ENCODE results near the gene NUCB1.
"Not testable (repeated sequence)": the region's sequence is repeated elsewhere in the genome, so short reads cannot be mapped to it uniquely, and the experiment has no call there.

The NUCB1 gene

DNA sequence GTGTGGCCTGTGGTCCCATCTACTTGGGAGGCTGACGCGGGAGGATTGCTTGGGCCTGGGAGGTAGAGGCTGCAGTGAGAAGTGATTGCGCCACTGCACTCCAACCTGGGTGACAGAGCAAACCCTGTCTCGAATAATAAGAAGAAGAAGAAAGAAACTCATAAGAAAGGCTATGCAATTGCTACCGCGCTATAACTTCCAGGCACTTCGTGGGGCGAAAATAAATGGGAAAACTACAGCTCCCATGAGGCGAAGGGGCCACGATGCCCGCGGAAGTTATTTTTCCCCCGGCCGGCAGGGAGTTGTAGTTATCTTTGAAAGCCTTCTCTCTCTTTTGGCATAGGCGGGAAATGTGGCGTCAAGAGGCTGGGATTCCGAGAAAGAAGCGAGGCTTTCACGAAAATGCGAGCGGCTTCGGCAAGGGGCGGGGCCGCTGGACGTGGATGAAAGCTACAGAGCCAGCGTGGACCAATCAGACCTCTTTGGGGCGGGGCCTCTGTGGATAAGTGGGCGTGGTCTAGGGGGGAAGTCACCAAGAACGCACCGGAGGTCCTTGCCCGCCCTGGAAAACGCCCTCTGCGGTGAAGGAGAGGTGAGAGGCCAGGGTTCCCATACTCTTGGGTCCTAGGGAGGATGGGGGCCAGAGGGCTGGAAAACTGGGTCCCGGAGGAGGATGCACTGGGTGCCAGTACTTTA, at the start of gene NUCB1:
NUCB1 (plus strand) TSS at position 532 of the 696 bp plus-strand sequence. CDS start 485 bp downstream, outside the sequence.
- DNase-seq, result peak; percentile 84 to 93

DNA sequence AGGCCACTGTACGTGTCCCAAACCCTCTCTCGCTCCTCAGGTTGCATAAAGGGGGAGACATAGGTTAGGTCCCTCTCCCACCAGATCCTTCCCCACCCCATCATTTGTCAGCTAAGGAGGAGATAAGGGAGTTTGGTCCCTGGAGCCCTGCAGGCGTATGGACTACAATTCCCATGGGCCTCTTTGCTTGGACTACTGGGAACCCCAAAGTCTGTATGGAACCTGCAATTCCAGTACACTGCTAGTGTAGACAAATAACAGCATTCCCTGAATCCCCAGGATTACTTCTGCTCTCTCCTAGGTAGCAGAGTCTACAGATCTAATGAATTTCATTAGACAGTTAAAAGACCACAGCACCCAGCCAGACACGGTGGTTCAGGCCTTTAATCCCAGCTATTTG, 47.8 kb upstream of the NUCB1 start:
- DNase-seq, result no peak

DNA sequence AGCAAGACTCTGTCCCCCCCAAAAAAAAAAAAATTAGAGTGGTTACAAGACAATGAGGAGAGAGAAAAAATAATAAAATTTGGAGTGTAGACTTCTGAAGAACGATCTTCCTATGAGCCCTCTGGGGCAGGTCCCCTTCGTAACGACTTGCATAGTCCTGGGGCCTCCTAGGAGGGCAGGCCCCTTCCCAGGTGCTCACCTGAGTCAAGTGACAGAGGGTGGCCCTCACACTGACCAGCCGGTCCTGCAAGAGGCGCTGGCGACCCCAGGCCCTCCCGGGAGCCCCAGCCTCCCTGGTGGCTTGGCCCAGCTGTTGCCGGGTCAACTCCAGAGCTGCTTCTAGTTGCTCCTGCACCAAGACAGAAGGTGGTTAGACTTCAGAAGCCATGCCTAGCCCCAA, 46.6 kb upstream of the NUCB1 start:
- DNase-seq, result no peak

DNA sequence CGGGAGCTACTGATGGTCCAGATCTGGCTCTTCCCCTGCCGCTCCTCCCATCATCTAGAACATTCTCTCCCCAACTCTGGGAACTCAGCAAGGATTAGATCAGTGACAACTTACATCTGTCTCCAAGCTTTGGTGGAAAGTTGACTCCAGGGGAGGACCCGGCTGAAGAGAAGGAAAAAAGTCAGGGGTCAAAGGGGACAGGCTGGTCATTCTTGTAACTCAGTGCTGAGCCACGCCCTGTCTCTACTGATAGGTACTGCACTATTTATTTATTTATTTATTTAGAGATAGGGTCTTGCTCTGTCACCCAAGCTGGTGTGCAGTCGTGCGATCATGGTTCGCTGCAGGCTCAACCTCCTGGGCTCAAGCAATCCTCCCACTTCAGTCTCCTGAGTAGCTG, 46.0 kb upstream of the NUCB1 start:
- DNase-seq, result no peak

DNA sequence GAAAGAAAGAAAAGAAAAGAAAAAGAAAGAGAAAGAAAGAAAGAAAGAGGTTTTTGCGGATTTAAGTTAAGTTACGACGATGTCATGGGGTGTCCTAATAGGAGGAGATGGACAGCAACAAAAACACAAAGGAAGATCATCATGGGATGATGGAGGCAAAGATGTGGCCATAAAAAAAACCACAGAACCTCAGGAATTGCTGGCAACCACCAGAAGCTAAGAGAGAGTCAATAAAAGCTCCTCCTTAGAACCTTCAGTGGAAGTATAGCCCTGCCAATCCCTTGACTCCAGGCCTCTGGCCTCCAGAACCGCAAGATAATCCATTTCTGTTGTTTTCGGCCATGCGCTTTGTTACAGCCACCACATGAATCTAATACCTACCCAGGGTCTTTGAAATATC, 43.2 kb upstream of the NUCB1 start:
- no peak for DNase-seq

DNA sequence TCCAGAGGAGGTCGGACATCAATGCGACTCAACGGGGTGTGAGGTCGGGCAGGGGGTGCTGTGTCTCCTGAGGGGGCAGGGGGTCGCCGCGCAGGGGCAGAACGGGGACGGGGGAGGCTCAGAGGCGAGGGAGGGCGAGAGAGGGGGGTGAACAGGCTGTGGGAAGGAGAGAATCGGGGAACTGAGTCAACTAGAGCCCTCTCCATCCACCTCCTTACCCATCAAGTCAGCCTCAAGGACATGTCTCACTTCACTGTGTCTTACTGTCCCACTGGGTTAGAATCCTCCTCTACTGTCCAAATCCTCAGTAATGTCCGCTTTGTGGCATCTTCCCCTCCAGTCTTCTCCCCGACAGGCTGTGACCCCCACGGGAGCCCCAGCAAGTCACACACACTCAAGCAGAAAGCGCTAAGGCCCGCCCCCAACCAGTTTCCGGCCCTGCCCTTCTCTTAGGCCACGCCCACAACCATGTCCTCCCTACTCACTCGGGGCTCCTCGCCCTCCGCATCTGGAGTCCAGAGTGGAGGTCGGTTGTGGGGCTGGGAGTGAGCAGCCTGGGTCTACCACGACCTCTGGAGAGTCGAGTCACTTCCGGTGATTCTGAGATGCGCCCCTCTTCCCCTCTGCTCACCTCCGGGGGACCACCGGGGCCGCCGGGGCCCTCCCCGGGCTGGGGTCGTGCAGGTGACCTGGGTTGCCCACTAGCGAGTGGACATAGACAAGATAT, 41.0 kb upstream of the NUCB1 start:
- no peak for DNase-seq

DNA sequence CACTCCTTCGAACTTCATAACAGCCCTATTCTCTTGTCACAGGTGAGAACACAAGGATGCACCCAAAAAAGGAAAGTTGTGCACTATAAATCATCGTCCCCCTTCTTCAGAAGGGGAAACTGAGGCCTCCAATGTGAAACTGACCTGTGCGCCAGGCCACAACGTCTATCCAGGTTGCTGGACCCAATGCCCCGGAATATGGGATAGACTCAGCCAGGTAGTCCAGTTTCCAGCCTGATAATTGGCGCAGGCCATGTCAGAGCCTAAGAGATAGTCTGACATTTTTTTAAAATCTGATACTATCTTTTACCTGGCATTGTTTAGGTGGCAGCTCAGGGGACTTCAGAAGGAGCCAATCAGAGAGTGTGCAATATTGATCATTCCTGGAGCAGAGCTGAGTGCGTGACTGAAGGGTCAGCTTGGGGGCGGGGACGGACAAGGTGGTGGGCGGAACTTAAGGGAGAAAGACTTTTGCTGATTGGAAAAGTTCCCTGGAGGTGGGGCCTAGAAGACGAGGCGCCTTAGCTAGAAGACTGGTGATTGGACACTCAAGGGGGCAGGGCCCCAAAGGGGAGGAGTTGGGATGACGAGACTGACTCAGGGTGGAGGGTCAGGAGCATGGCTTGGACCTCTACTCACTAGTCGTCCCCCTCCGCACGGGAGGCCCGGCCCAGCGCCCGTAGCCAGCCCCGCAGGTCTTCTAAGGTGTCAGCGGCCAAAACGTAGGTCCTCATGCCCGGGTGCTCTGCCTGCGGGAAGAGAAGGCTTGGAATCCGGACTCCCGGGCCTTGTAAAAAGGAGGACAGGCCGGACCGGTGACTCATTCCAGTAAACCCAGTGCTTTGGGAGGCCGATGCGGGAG, 40.2 kb upstream of the NUCB1 start:
- DNase-seq, result no peak

DNA sequence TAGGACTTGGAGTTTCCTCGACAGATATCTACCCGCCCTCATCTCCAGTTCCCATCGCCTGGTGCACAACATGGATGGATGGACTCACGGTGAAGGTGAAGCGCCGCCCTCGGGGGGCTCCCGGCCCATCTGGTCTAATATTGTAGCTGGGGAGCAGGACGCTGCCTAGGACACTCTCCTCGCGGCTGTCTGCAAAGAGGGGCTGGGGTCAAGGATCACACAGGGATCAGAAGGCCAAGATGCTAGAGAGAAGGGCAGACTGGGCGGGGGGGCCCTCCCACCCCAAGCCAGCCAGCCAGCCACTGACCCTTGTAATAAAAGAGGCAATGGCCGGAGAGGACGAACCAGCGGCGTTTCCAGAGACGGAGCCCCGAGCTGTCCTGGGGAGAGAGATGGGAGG, 38.8 kb upstream of the NUCB1 start:
- no peak for DNase-seq

DNA sequence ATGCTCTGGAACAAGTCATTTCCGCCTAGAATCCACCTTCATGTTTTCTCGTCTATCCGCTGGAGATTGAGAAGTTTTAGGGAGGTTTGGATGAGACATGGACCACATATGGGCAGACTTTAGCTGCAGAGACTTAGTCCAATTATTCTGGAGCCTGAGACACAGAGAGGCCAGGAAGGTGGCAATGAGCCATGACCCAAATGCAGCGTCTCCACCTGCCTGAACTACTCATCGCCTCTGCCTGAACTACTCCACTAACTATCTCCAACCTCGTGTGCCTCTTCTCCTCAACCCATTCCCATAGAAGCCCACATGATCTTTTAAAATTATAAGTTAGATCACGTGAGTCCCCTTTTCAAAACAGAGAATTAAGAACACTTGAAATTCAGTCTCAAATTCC, 37.3 kb upstream of the NUCB1 start:
- no peak for DNase-seq

DNA sequence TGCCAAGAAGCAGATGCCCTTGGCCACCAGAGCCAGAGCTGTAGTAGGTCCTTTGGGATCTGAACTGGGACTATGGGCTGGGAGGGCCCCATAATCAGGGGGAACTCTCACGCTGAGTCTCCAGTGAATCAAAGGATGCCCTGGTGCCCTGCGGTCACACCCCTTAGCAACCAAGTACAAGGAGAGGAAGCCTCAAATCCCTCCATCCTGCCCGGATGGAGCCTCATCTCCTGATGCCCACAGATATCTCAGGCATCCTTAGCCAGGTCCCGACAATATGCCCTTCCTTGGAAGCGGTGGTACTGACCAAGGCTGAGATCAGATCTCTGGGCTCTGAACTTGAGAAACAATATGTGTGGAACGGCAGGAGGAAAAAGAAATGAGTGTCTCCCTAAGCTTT, 33.4 kb upstream of the NUCB1 start:
- DNase-seq, result no peak

DNA sequence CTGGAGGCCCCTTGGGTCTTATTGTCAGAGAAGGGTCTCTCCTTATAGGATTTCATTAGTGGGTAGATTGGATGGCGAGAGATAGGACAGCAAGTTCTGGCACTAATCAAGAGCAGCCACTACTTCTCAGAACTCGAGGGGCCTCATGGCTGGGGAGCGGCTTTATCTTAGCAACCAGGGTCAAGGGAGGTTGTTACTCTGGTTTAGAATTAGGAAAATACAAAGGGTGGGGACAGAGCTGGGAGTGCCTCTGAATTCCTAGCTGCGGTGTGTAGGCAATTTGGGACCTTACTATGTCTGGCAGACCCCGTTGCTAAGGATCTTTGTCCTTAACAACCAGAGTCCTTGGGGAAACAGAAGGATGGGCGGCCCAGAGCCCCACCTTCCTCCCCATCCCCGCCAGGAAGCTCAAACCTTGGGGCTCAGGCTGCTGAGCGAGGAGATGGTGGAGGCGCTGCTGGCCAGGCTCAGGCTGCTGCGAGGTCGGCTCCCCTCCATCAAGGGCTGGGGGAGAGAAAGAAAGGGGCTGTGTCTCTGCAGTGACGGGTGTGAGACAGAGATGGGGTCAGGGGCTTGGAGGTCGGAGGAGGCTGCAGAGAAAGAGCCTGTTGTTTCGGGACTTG, 32.9 kb upstream of the NUCB1 start:
- DNase-seq, result no peak

DNA sequence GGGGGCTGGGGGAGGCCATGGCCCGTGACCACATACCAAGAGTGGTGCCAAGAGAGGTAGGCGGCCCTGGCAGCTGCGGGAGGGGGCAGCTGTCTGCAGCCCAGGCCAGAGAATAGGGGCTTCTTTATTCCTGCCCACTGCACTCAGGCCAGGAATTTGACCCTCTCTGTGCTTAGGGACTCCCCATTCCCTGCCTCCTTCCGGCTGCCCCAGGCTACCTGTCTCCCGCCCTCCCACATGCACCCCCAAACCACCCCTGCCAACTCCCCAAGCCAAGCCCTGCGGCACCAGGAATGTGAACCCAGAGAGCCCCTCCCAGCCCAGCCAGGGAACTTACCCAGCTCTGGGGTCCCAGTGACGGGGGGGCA, 32.4 kb upstream of the NUCB1 start:
- DNase-seq, result no peak

DNA sequence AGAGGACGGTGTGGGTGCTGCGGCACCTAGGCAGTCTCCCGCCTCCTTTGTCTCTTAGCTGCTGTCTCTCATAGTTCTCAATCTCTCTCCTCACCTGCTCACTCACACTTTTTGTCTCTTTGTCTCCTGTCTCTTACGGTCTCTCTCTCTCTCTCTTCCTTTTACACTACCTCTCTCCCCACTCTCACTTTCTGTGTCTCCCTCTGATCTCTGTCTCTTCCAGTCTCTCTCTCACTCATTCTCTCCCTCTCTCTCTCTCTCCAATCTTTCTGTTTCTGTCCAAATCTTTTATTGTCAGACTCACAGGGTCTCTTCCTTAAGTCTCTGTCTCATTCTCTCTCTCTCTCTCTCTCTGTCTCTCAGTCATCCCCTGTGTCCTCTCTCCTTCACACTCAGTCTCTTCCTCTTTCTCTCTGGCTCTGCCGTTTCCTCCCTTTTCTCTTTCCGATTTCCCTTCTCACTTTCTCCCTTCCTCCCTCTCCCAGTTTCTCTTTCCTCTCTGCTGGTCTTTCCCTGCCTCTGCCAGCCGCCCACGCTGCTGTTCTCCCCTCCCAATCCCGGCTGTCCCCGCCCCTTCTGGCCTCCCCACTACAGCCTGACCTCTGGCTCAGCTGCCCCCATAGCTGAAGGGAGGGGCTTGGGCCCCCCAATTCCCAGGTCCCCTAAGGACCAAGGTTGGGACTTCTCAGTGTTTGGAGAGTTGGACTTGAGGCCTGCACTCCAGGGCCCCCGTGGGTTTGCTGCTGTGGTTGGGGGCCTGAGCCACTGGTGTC, 31.8 kb upstream of the NUCB1 start, which contains the start of gene PLEKHA4:
PLEKHA4 (minus strand) TSS at position 504 of the 773 bp plus-strand sequence. CDS start 997 bp downstream, outside the sequence.
- DNase-seq, result no peak

DNA sequence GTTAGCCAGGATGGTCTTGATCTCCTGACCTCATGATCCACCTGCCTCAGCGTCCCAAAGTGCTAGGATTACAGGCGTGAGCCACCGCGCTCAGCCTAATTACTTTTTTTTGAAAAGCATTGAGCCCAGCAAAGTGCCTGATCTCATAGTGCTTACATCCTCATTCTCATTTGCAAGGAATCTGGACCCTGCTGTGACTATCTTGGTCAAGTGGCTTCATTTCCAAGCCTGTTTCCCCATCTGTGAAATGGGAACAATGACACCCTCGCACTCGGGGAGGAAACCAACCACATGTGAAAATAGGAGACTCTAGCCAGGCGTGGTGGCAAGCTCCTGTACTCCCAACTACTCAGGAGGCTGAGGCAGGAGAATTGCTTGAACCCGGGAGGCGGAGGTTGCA, 30.1 kb upstream of the NUCB1 start:
- DNase-seq, result no peak

DNA sequence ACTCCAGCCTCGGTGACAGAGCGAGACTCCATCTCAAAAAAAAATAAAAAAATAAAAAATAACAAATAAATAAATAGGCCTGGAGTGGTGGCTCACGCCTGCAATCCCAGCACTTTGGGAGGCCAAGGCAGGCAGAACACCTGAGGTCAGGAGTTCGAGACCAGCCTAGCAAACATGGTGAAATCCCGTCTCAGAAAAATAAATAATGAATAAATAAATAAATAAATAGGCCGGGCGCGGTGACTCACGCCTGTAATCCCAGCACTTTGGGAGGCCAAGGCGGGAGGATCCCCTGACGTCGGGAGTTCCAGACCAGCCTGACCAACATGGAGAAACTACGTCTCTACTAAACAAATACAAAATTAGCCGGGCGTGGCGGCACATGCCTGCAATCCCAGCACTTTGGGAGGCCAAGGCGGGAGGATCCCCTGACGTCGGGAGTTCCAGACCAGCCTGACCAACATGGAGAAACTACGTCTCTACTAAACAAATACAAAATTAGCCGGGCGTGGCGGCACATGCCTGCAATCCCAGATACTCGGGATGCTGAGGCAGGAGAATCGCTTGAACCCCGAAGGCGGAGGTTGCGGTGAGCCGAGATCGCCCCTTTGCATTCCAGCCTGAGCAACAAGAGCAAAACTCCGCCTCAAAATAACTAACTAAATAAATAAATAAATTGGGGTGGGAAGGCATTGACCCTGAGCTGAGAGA, 28.5 kb upstream of the NUCB1 start:
- DNase-seq, result not testable (repeated sequence)

DNA sequence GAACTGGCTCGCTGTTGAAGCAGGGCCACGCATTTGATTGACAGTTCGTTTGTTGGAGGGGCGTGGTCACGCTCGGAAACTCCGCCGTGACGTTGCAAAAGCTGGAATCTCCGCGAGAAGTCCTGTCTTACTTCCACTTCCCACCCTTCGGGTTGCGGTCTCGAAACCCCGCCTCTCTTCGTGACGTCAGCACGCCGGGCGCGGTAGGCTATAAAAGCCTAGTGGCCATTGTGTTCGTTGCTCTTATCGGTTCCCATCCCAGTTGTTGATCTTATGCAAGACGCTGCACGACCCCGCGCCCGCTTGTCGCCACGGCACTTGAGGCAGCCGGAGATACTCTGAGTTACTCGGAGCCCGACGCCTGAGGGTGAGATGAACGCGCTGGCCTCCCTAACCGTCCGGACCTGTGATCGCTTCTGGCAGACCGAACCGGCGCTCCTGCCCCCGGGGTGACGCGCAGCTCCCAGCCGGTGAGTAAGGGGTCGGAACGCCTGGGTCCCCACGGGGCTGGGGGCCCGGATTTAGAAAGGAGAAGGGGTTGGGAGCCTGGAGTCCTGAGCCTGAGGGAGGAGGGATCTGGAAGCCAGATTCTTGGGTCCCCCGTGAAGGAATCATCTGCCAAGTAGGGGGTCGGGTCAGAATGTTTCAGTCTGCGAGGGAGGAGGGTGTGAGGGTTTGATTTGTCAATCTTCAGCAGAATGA, 27.8 kb upstream of the NUCB1 start, which contains the start of gene PPP1R15A:
PPP1R15A (plus strand) TSS at position 240 of the 702 bp plus-strand sequence. CDS start 813 bp downstream, outside the sequence.
- peak; percentile 87 to 96 for DNase-seq

DNA sequence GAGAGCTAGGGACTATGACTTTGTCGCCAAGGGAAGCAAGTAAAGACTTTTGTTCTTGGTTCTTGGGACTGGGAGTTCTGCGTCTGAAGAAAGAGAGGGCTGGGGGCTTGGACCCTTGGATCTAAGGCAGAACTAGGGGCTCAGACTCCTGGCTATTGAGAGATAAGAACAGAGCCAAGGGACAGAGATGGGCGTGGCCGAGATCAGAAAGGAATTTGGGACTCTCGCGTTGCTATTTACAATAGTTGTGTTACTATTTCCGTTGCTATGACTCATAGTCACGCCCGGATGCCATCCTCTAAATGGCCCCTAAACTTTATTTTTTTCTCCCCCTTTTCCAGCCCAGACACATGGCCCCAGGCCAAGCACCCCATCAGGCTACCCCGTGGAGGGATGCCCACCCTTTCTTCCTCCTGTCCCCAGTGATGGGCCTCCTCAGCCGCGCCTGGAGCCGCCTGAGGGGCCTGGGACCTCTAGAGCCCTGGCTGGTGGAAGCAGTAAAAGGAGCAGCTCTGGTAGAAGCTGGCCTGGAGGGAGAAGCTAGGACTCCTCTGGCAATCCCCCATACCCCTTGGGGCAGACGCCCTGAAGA, 27.1 kb upstream of the NUCB1 start:
- no peak for DNase-seq

DNA sequence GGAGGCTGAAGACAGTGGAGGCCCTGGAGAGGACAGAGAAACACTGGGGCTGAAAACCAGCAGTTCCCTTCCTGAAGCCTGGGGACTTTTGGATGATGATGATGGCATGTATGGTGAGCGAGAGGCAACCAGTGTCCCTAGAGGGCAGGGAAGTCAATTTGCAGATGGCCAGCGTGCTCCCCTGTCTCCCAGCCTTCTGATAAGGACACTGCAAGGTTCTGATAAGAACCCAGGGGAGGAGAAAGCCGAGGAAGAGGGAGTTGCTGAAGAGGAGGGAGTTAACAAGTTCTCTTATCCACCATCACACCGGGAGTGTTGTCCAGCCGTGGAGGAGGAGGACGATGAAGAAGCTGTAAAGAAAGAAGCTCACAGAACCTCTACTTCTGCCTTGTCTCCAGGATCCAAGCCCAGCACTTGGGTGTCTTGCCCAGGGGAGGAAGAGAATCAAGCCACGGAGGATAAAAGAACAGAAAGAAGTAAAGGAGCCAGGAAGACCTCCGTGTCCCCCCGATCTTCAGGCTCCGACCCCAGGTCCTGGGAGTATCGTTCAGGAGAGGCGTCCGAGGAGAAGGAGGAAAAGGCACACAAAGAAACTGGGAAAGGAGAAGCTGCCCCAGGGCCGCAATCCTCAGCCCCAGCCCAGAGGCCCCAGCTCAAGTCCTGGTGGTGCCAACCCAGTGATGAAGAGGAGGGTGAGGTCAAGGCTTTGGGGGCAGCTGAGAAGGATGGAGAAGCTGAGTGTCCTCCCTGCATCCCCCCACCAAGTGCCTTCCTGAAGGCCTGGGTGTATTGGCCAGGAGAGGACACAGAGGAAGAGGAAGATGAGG, 26.4 kb upstream of the NUCB1 start:
- DNase-seq, result no peak

All from cerebellar nuclear complex (tissue), 1 donor.